HG03571 (cell line): ENCODE results near the gene CFAP68.
A peak's percentile ranks its signal among the peaks of the same experiment; 100 is the strongest.

Experiments used
- ATAC-seq: cut with Tn5 transposase; IDR thresholded peaks from one replicate; pipeline ENCODE4 v1.9.1; 2021; ENCODE audit not compliant: unreplicated experiment

CFAP68 gene

GRCh38 chr11:111878849-111879636 lies at the start of gene CFAP68, which contains the start of gene FDXACB1:
Gene CFAP68 (plus strand): TSS chr11:111879541. CDS start chr11:111879561, 20 bp downstream.
Gene FDXACB1 (minus strand): TSS chr11:111879165. CDS start chr11:111879132, 33 bp downstream.
- peak; percentile 93 for ATAC-seq

- no peak for ATAC-seq
Observed at GRCh38 chr11:111833524-111833923, 45.8 kb upstream of the CFAP68 start.

GRCh38 chr11:111834432-111835163 lies 44.7 kb upstream of the CFAP68 start:
- ATAC-seq = no peak

- no peak for ATAC-seq
Observed at GRCh38 chr11:111835665-111836064, 43.7 kb upstream of the CFAP68 start.

GRCh38 chr11:111836162-111836561 lies 43.2 kb upstream of the CFAP68 start:
- no peak for ATAC-seq

- ATAC-seq = peak; percentile 86
Observed at GRCh38 chr11:111836721-111837120, 42.6 kb upstream of the CFAP68 start.

- ATAC-seq = no peak
Observed at GRCh38 chr11:111837366-111837891, 41.9 kb upstream of the CFAP68 start.

- ATAC-seq = no peak
Observed at GRCh38 chr11:111838054-111838453, 41.3 kb upstream of the CFAP68 start.

GRCh38 chr11:111840143-111840542 lies 39.2 kb upstream of the CFAP68 start:
- ATAC-seq = no peak

- ATAC-seq = no peak
Observed at GRCh38 chr11:111841370-111842053, 37.8 kb upstream of the CFAP68 start.

GRCh38 chr11:111843661-111844060 lies 35.7 kb upstream of the CFAP68 start:
- no peak for ATAC-seq

- no peak for ATAC-seq
Observed at GRCh38 chr11:111845276-111846028, 33.9 kb upstream of the CFAP68 start.

GRCh38 chr11:111846063-111846462 lies 33.3 kb upstream of the CFAP68 start:
- ATAC-seq = no peak

GRCh38 chr11:111846636-111847035 lies 32.7 kb upstream of the CFAP68 start:
- no peak for ATAC-seq

GRCh38 chr11:111849631-111850030 lies 29.7 kb upstream of the CFAP68 start:
- ATAC-seq = no peak

- ATAC-seq = no peak
Observed at GRCh38 chr11:111851067-111851466, 28.3 kb upstream of the CFAP68 start.

- no peak for ATAC-seq
Observed at GRCh38 chr11:111851636-111852035, 27.7 kb upstream of the CFAP68 start.

- ATAC-seq = no peak
Observed at GRCh38 chr11:111852103-111852502, 27.2 kb upstream of the CFAP68 start.

- ATAC-seq = no peak
Observed at GRCh38 chr11:111855506-111855905, 23.8 kb upstream of the CFAP68 start.

- ATAC-seq = no peak
Observed at GRCh38 chr11:111860257-111860656, 19.1 kb upstream of the CFAP68 start.

GRCh38 chr11:111870113-111870512 lies 9.2 kb upstream of the CFAP68 start:
- ATAC-seq = no peak
